Activated T-cell treated with anti-CD3 and anti-CD28 coated beads, Interleukin-2, amount 50 U/mL, for 4 hours (primary cell): Measurements from ENCODE around the gene PPP1R14C. TPM values are rescaled to one million over a fixed set of nuclear protein-coding genes. Genes with fewer than 3 reads are reported as not detected.
A peak's percentile ranks its signal among the peaks of the same experiment; 100 is the strongest.

Source experiments
- ATAC-seq, 2 donors: fragments of 200-7000 bp; cut with Tn5 transposase; one replicate each; pipeline ENCODE4 v1.10.0; 2021
- DNase-seq: peaks from one replicate; pipeline ENCODE4 v3.0.0-alpha.2; 2020
- H3K27me3 Mint-ChIP-seq: one replicate; pipeline ENCODE4 v1.8.0; 2021; ENCODE audit warnings: low read depth, mixed read lengths
- H3K36me3 Mint-ChIP-seq: one replicate; pipeline ENCODE4 v1.8.0; 2022; ENCODE audit warnings: mixed read lengths; ENCODE audit not compliant: insufficient read depth
- H3K4me1 Mint-ChIP-seq: one replicate; pipeline ENCODE4 v1.8.0; 2021; ENCODE audit warnings: low read depth, mixed read lengths
- H3K4me3 Mint-ChIP-seq: one replicate; pipeline ENCODE4 v1.8.0; 2021; ENCODE audit warnings: mild to moderate bottlenecking, moderate library complexity, mixed read lengths
- H3K9me3 Mint-ChIP-seq: one replicate; pipeline ENCODE4 v1.8.0; 2021; ENCODE audit warnings: mixed read lengths
- total RNA-seq, 3 donors: library from RNA; stranded (reverse); gene quantifications; one replicate each; pipeline ENCODE4 v1.2.1, GENCODE V29; 2021

Gene PPP1R14C
- total RNA-seq, 3 donors from 2014 or later = 0.18 to 0.52 TPM; not detected in 1

DNA sequence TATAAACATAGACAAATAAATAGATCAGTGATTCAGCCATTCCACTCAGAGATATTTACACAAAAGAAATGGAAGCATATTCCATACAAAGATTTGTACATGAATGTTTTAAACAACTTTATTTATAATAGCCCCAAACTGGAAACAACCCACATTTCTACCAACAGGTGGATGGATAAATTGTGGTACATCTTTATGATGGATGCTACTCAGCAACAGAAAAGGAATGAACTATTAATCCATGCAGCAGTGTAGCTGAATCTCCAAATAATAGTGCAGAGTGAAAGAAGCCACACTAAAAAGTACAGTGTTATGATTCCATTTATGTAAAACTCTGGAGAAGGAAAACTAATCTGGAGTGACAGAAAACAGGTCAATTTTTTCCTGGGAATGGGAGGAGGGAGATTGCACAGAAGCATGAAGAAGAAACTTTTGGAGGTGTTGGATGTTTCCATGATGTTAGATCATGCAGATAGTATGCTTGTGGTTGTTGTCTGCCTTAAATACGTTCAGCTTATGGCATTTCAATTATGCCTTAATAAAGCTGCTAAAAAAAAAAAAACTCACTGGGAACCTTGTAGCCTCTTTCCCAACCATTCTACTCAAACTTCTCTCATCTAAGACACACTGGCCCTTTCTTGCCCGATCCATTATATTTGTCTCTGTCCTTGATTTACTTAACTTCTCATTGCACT lies 100.9 kb downstream of the PPP1R14C start:
- Mint-ChIP-seq H3K4me1 (peaks cover 8% of the 10 kb centered on the region), H3K9me3 (peaks cover 4% of the 10 kb centered on the region), H3K36me3 (no peaks in the 10 kb centered on the region), H3K27me3 (no peaks in the 10 kb centered on the region), H3K4me3 (no peak overlapping the region)
- no peak for DNase-seq
- ATAC-seq = no peak

DNA sequence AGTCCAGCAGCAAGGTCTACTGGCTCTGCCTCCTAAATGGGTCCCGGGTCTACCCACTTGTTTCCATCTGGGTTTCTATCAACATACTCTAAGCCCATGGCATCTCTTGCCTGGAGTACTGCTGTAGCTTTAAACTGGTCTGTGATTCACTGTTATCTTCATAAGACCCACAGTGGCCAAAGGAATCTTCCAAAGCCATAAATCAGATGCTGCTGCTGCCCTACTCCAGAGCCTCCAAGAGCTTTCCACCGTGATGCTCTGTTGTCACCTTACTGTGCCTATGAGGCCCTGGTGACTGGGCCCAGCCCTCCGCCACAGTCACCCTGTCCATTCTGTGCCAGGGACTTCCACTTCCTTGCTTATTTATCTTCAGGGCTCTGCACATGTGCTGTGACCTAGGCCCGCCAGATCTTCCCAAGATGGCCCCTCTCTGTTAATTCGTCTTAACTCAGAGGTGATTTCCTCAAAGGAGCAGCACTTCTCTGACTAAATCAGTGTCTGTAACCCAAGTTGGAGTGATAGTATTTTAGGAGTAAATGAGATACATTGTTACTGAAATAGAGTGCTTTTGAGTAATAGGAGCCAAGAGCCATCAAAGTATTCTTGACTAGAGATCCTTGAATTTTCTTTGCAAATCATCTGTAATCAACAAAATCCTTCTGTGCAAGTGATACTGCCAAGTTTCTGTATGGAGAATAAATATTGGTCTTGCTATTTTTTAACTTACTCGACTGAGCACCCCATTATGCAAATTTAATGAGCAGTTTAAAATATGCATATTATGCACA lies 102.5 kb downstream of the PPP1R14C start:
- H3K4me1 Mint-ChIP-seq = peaks cover 5% of the 10 kb centered on the region
- no peaks in the 10 kb centered on the region for H3K27me3 Mint-ChIP-seq
- no peak for ATAC-seq
- H3K4me3 Mint-ChIP-seq = no peak overlapping the region
- H3K9me3 Mint-ChIP-seq = no peaks in the 10 kb centered on the region
- DNase-seq = no peak
- H3K36me3 Mint-ChIP-seq = no peaks in the 10 kb centered on the region

DNA sequence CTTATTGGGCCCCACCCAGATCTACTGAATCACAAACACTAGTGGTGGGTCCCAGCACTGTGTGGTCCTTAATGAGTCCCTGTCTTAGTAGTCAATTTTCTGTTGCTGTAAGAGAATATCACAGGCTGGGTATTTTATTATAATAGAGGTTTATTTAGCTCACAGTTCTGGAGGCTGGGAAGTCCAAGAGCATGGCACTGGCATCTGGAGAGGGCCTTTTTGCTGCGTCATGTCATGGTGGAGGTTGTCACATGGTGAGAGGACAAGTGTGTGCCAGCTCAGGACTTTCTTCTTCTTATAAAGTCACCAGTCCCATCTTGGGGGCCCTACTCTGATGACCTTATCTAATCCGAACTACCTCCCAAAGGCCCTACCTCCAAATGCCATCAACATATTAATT lies 105.0 kb downstream of the PPP1R14C start:
- DNase-seq (no peak), ATAC-seq (no peak)
- Mint-ChIP-seq H3K27me3 (no peaks in the 10 kb centered on the region), H3K9me3 (no peaks in the 10 kb centered on the region), H3K4me1 (no peaks in the 10 kb centered on the region), H3K36me3 (no peaks in the 10 kb centered on the region), H3K4me3 (no peak overlapping the region)

DNA sequence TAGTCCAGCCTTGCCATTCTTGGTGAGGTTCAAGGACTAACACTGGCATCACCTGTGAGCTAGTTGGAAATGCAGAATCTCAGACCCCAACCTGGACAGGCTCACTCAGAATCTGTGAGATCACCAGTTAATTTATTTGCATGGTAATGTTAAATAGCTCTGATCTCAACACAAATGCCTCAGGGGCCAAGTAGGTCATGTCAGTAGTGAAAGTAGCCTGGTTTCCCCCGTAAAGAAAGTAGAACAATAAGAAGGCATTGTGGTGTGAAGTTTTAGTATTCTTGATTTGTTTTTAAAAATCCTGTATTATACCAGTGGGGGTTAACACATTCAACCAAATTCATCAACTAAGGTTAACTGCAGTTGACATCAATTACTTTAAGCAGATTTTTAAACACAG lies 105.5 kb downstream of the PPP1R14C start:
- ATAC-seq = peak in 1 of 2 donors; percentile 62
- H3K9me3 Mint-ChIP-seq = no peaks in the 10 kb centered on the region
- no peaks in the 10 kb centered on the region for H3K27me3 Mint-ChIP-seq

DNA sequence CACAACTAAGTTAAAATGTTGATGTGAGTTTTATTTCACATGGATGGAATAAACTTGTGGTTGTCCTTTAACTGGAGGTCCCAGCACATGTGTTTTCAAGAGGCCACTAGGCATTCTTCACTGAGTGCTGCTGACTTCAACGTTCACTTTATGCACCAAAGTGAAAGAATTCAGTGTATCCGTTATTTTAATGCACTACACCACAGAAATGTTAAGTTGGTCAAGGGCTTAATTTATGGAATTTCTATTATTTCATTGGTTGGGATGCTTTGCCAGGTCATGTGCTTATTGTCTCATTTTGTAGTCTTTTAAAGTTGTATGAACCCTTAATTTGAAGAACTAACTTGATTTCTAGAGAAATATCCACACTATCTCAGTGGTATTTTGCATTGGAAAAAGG lies 106.4 kb downstream of the PPP1R14C start:
- Mint-ChIP-seq H3K9me3 (no peaks in the 10 kb centered on the region), H3K4me1 (no peaks in the 10 kb centered on the region), H3K4me3 (no peak overlapping the region), H3K27me3 (no peaks in the 10 kb centered on the region), H3K36me3 (no peaks in the 10 kb centered on the region)
- DNase-seq = no peak
- ATAC-seq = no peak

More for the DNA sequence above, 105.5 kb downstream of the PPP1R14C start:
- Mint-ChIP-seq H3K4me1 (no peaks in the 10 kb centered on the region), H3K36me3 (no peaks in the 10 kb centered on the region), H3K4me3 (no peak overlapping the region)
- DNase-seq = no peak

DNA sequence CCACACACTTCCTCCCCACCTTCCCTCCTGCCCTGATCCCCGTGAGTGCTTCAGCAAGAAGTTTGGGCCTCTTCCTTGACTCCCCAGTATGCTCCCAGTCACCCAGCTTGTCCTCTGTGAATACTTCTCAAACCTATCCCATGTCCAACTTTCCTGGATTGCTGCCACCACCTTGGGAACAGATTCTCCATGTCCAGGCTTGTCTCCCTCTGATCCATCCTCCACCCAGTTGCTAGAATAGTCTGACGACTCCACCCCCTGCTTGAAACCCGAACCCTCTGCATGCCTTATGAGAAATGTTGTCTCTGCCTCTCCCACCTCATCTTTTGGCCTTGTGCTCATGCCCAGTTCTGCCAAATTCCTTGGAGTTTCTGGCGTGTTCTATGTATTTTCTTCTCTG lies 108.0 kb downstream of the PPP1R14C start:
- ATAC-seq (no peak), DNase-seq (no peak)
- Mint-ChIP-seq H3K9me3 (no peaks in the 10 kb centered on the region), H3K4me1 (peaks cover 2% of the 10 kb centered on the region), H3K27me3 (peaks cover under 1% of the 10 kb centered on the region), H3K36me3 (no peaks in the 10 kb centered on the region), H3K4me3 (no peak overlapping the region)

DNA sequence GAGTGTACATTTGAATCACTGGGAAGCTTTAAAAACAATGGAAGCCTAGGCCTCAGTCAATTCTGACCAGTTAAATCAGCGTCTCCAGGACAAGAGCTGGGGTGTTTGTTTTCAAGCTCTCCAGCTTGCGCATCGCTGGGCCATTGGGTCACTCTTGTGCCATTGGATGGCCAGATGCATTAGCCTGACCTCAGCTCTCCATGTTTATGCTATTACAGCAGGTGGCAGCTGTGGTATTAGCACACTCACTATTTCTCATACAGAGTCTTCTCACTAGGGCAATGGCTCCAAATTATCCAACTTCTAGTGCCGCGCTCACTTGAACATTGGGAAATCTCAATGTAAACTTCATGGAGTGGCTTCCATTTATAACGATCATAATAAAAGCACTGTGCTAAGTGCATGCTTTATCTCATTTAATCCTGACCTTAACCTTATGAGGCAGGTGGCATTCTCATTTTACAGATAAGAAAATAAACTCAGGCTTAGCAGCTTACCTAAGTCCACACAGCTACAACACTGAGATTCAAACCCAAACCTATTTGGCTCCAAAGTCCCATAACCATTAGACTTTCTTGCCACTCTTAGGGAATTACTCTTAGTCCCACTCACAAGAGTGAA lies 108.8 kb downstream of the PPP1R14C start:
- Mint-ChIP-seq H3K27me3 (peaks cover 8% of the 10 kb centered on the region), H3K36me3 (no peaks in the 10 kb centered on the region), H3K9me3 (no peaks in the 10 kb centered on the region), H3K4me3 (no peak overlapping the region), H3K4me1 (peaks cover 4% of the 10 kb centered on the region)
- DNase-seq (no peak), ATAC-seq (no peak)

DNA sequence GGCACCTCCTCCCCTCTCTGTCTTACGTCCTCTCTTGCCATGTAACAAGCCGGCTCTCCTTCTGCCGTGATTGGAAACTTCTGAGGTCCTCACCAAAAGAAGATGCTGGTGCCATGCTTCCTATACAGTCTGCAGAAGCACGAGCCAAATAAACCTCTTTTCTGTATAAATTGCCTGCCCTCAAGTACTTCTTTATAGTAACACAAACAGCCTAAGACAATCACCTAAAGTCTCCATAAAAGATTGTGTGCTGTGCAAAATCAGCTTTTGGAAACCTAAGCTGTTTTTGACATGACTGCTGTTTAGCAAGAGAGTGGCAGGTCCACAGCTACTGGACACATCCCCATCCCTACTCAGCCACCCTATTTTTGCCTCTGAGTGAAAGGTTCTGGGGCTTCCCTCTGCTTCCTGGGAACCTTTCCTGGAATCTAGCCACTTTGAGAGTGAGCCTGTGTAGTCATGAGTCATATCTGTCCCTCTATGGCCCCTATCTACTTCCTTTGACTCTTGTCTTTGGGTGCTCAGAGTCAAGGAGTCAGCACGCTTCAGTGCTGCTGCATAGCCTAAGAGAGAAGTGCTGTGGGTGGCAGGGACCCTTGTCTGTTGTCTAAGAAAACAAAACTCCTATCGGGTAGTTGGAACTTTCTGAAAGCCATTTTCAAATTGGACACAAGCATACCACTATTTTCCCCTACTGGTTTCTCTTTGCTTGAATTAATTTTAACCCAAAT lies 110.0 kb downstream of the PPP1R14C start:
- H3K9me3 Mint-ChIP-seq = no peaks in the 10 kb centered on the region
- H3K27me3 Mint-ChIP-seq = peaks cover 8% of the 10 kb centered on the region
- peaks cover 4% of the 10 kb centered on the region for H3K4me1 Mint-ChIP-seq
- ATAC-seq = peak; percentile 37 to 41
- no peak overlapping the region for H3K4me3 Mint-ChIP-seq
- no peaks in the 10 kb centered on the region for H3K36me3 Mint-ChIP-seq
- no peak for DNase-seq

DNA sequence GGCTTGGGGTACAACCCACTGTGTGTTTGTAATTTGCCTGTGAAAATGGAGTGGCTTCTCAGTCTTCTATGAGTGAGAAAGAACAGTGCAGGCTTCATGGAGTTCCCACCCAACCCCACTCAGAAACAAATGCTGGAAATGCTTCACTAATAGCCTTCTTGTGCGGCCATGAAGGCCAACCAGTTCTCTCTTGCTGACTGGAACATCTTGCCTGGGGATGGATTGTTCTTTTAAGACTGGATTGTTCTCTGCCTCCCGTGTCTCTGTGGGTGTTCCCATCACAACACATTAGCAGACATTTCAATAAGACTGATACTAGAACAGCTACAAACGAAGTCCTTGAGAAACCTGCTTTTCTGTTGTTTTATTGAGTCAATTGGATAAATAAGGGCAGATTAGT lies 110.6 kb downstream of the PPP1R14C start:
- DNase-seq (no peak), ATAC-seq (no peak)
- peaks cover 4% of the 10 kb centered on the region for H3K4me1 Mint-ChIP-seq
- no peaks in the 10 kb centered on the region for H3K36me3 Mint-ChIP-seq
- H3K9me3 Mint-ChIP-seq = no peaks in the 10 kb centered on the region
- peaks cover 8% of the 10 kb centered on the region for H3K27me3 Mint-ChIP-seq
- H3K4me3 Mint-ChIP-seq = no peak overlapping the region

DNA sequence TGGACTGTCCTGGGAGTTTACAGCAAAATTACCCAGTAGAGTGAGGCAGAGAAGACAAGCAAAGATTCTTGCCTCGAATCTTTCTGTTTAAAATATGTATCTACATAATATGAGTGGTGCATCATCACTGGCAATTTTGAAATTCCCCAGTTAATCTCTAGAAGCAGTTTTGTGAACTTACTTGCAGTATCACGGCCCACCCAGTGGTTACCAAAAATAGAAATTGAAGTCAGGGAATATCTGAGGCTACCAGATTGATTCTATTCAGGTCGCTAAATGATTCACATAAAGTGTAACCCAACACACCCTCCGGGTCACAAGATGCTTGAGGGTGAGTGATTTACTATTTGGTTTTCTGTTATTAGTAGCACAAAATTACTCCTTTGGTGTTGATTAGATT lies 111.9 kb downstream of the PPP1R14C start:
- DNase-seq = no peak
- no peaks in the 10 kb centered on the region for H3K36me3 Mint-ChIP-seq
- H3K4me1 Mint-ChIP-seq = peaks cover 4% of the 10 kb centered on the region
- no peaks in the 10 kb centered on the region for H3K9me3 Mint-ChIP-seq
- ATAC-seq = peak in 1 of 2 donors; percentile 63
- H3K27me3 Mint-ChIP-seq = peaks cover 8% of the 10 kb centered on the region
- H3K4me3 Mint-ChIP-seq = no peak overlapping the region

DNA sequence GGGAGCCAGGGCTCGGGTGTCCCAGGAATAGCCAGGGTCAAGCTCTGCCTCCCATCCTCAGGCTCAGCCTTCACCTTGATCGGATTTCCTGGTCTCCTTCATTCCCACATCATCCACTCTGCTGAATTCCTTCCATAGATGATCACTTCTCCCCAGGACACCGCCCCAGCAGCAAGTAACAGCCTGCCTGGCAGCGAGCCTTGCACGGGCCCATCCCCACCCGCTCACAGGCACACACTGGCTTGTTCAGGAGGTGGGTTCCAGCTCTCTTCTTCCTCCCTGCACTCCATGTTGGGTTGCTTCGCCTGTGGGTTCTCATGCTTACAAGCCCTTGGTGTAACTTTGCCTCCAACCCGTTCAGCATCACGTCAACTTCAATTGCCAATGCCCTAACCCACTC lies 113.0 kb downstream of the PPP1R14C start:
- no peak overlapping the region for H3K4me3 Mint-ChIP-seq
- no peaks in the 10 kb centered on the region for H3K9me3 Mint-ChIP-seq
- ATAC-seq (no peak), DNase-seq (no peak)
- H3K4me1 Mint-ChIP-seq = peaks cover 4% of the 10 kb centered on the region
- H3K36me3 Mint-ChIP-seq = no peaks in the 10 kb centered on the region
- peaks cover 8% of the 10 kb centered on the region for H3K27me3 Mint-ChIP-seq

DNA sequence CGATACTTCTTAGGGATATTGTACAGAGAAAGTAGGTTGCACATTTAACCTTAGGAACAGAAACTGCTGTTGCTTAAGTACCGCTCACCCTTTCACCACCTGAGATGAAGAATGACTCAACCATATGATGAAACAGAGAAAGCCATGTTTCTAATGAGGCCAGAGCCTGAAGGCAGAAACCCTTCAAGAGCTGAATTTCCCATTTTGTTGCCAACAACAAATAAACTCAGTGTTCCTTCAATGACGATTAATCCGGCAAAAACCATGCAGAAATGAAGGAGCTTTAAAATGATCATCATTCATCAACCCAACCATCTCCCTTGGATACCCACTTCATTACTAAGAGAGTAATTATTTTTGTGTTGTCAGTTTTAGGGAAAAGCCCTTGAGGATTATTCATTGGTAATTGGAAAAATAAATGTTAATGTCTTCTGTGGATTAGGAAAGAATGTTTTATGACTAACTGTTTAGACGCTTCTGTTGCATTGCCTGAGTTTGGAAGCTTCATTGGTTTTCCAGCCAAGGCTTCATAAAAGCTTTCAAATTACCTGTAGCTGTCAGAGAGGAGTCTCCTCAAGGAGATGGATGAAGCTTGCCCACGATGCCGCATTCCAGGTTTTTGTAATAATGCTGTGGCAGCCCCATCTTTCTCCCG lies 113.9 kb downstream of the PPP1R14C start:
- H3K36me3 Mint-ChIP-seq = no peaks in the 10 kb centered on the region
- DNase-seq (no peak), ATAC-seq (peak in 1 of 2 donors; percentile 54)
- peaks cover 8% of the 10 kb centered on the region for H3K27me3 Mint-ChIP-seq
- no peaks in the 10 kb centered on the region for H3K9me3 Mint-ChIP-seq
- peaks cover 4% of the 10 kb centered on the region for H3K4me1 Mint-ChIP-seq
- H3K4me3 Mint-ChIP-seq = no peak overlapping the region

DNA sequence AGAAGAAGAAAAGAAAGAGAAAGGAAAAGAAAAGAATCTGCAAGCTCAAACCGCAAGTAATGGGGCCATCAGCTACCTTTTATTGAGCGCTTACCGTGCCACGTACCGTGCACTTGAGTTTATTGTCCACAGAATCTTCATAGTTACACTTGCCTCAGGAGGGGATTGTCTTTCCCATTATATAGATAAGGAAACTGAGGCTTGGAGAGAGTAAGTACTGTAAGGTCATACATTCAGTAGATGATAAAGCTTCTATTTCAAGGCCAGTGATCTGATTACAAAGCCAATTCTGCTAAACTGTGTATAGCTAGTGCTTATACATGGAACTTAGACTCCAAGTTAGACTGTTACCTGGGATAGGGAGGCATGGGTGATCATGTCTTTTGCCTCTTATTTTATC lies 115.5 kb downstream of the PPP1R14C start:
- H3K36me3 Mint-ChIP-seq = no peaks in the 10 kb centered on the region
- no peak overlapping the region for H3K4me3 Mint-ChIP-seq
- ATAC-seq (no peak), DNase-seq (no peak)
- H3K9me3 Mint-ChIP-seq = no peaks in the 10 kb centered on the region
- H3K4me1 Mint-ChIP-seq = peaks cover 6% of the 10 kb centered on the region
- H3K27me3 Mint-ChIP-seq = peaks cover 8% of the 10 kb centered on the region

DNA sequence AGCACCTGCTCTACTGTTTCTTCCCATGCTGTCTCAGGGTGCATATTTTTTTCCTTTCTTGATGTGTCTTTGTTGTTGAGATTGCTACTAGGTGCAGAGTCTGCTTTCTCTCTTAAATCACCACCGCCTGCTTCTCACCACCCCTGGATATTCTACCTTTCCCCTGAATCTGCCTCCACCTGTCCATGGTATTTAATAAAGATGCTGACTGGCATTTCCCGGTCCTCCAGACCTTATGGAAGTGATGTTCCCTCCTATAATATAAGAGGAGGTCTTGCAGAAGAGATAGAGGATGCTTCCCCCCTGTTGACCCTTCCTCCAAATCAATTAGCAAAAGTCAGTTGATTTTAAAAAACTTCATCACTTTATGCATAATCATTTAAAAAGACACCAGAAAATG lies 118.1 kb downstream of the PPP1R14C start:
- peaks cover 6% of the 10 kb centered on the region for H3K27me3 Mint-ChIP-seq
- H3K4me1 Mint-ChIP-seq = peaks cover 9% of the 10 kb centered on the region
- no peaks in the 10 kb centered on the region for H3K9me3 Mint-ChIP-seq
- no peak for DNase-seq
- no peak overlapping the region for H3K4me3 Mint-ChIP-seq
- no peaks in the 10 kb centered on the region for H3K36me3 Mint-ChIP-seq
- no peak for ATAC-seq
